ENCODE results near the gene LIME1. TPM values are rescaled to one million over a fixed set of nuclear protein-coding genes. Genes with fewer than 3 reads are reported as not detected.

Gene LIME1
- total and polyA plus RNA-seq, 2 of the 4 experiments (the other 2 are of a cell fraction), result 0.36 to 7.8 TPM

DNA sequence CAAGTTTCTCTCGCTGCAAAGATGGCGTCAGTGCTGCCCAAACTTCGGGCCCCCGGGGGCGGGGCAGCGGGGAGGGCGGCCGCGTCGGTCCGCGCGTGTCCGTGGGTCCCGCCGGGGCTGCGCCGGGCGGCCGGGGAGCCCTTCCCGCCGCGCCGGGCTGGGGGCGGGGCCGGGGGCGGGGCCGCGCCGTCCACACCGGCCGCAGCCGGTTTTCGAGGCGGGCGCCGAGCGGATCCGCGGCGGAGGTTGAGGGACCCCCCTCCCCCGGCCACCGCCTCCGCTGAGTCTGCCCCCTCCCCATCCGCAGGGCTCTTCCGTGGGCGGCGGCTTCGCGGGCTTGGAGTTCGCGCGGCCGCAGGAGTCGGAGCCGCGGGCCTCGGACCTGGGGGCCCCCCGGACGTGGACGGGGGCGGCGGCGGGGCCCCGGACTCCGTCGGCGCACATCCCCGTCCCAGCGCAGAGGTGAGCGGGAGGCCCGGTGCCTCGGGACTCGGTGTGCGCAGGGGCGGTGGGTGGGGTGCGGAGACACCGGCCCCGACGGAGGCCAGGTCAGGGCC, 3.7 kb downstream of the LIME1 start:
- CTCF ChIA-PET, result interaction anchor here (0.5 kb wide), 1 partner anchor 34 kb away, joined by 6 read pairs; no protein-coding TSS in a partner anchor
- in situ Hi-C loops (cut with MboI; ENCODE audit: low sequenced_read_pairs), result no loop called here
- H3K56ac ChIP-seq (ENCODE audit: extremely low read depth, insufficient read depth, low read length), result peak overlapping the region; percentile 90
- H2BK5ac ChIP-seq (ENCODE audit: low read depth, low read length, poor library complexity, severe bottlenecking), result peak overlapping the region; percentile 75
- no peaks in the 10 kb centered on the region for H3K27me3 ChIP-seq (ENCODE audit: control insufficient read depth, insufficient read depth, low read length)
- WGBS, 2 experiments (ENCODE audit: extremely low coverage in 2 of 2, insufficient read length in 1 of 2), result 3% methylated on average over 18 of the region's 80 CpGs; no CpG with 5 or more reads in 1 of the 2 experiments
- intact Hi-C loops (cut with micrococcal nuclease), result no loop called here
- peaks cover 4 to 9% of the 10 kb centered on the region in 2 experiments; a peak in 2 of 4 replicates for H3K79me1 ChIP-seq (ENCODE audit: low read depth in 1 of 2, low read length in 2 of 2)
- H3K4me3 ChIP-seq (ENCODE audit: insufficient read depth, low read depth, low read length), result peak overlapping the region; percentile 54
- peak overlapping the region; percentile 94 for H3K23ac ChIP-seq (ENCODE audit: low read depth, low read length)
- H4K91ac ChIP-seq (ENCODE audit: insufficient read depth, low read depth, low read length), result peak overlapping the region; percentile 88; the same call in 1 of the 2 replicates
- peak overlapping the region; percentile 89 for H2AK5ac ChIP-seq (ENCODE audit: low read depth, low read length)
- ATAC-seq (ENCODE audit: low read depth), result peak; percentile 43
- no peaks in the 10 kb centered on the region for H3K9me3 ChIP-seq (ENCODE audit: control insufficient read depth, insufficient read depth, low read length)
- no peak overlapping the region; the same call in 1 of the 2 replicates for H3K18ac ChIP-seq (ENCODE audit: low read depth, low read length)
- peaks cover 10% of the 10 kb centered on the region for H3K4me1 ChIP-seq (ENCODE audit: control insufficient read depth, insufficient read depth, low read length)
- peak overlapping the region; percentile 73 for H3K4me2 ChIP-seq (ENCODE audit: low read depth, low read length)
- no peak overlapping the region for H2BK15ac ChIP-seq (ENCODE audit: low read depth, low read length)
- no peak overlapping the region for H2BK120ac ChIP-seq (ENCODE audit: low read depth, low read length)
- dilution Hi-C loops (cut with HindIII; ENCODE audit: low sequenced_read_pairs, unreplicated experiment), result no loop called here
- H3K4ac ChIP-seq (ENCODE audit: low read depth, low read length), result peak overlapping the region; percentile 94
- peak; percentile 7 for DNase-seq
- BruUV-seq (replicated peaks), result no TSS peak
- peak overlapping the region; percentile 99 for H2AK9ac ChIP-seq (replicated peaks; ENCODE audit: low read depth, low read length, poor library complexity)
- peak overlapping the region; percentile 91 for H3K27ac ChIP-seq (ENCODE audit: insufficient read depth, low read length)
- peak overlapping the region; percentile 82 for H2AFZ ChIP-seq (replicated peaks; ENCODE audit: low read length, poor library complexity)
- peak overlapping the region; percentile 63 to 88 for H4K8ac ChIP-seq (ENCODE audit: low read depth in 2 of 2, low read length in 2 of 2)
- TF ChIP-seq MAZ (IDR thresholded peaks at IDR 0.05; ENCODE audit: borderline replicate concordance, low read depth, low read length) (peak; percentile 29; the same call in 1 of the 2 replicates), MAFK (IDR thresholded peaks at IDR 0.05; ENCODE audit: low read depth, low read length) (no peak)
- H3K9ac ChIP-seq (ENCODE audit: low read depth, low read length), result peak overlapping the region; percentile 87
- H4K5ac ChIP-seq (ENCODE audit: low read depth, low read length), result peak overlapping the region; percentile 19; the same call in 1 of the 2 replicates
- H4K20me1 ChIP-seq (ENCODE audit: insufficient read depth, low read length), result peaks cover 20% of the 10 kb centered on the region
- H3K36me3 ChIP-seq (ENCODE audit: control insufficient read depth, insufficient read depth, low read length), result peaks cover 39% of the 10 kb centered on the region; the same call in 1 of the 2 replicates
- no peaks in the 10 kb centered on the region for H3K9me1 ChIP-seq (ENCODE audit: insufficient read depth, low read length)
- POLR2A ChIA-PET (ENCODE audit: unreplicated experiment), result no interaction called here
- H2BK20ac ChIP-seq (ENCODE audit: low read depth, low read length), result no peak overlapping the region
- H3K14ac ChIP-seq (replicated peaks; ENCODE audit: low read depth, low read length), result peak overlapping the region; percentile 93

Data from IMR-90 (cell line).